IMR-90 (cell line): ENCODE data around the gene RIOK1. TPM values are rescaled to one million over a fixed set of nuclear protein-coding genes. Genes with fewer than 3 reads are reported as not detected.

Experiments
- ATAC-seq: fragments of 200-7000 bp; cut with Tn5 transposase; 2 replicates; pipeline ENCODE4 v1.9.1; 2020; ENCODE audit warnings: low read depth, mild to moderate bottlenecking, moderate library complexity
- BruUV-seq: library from RNA; stranded (reverse); fragments of 400-500 nt; replicated peaks from 2 replicates; lab custom pipeline; 2021; lab: Mats Ljungman, UMichigan
- CTCF ChIA-PET: fragments of 300-600 bp; formaldehyde crosslinking; extraction: SDS; loops from one replicate; lab custom pipeline; 2021; ENCODE audit warnings: antibody characterized with exemption; lab: Yijun Ruan, JAX
- POLR2A ChIA-PET: fragments of 300-600 bp; sonication (Branson Sonifier 250); formaldehyde crosslinking; loops from one replicate; lab custom pipeline; 2022; ENCODE audit warnings: antibody characterized with exemption; ENCODE audit not compliant: unreplicated experiment; lab: Charles Lee
- DNase-seq: peaks from one replicate; pipeline ENCODE4 v3.0.0; 2013
- H2AFZ ChIP-seq: replicated peaks from 2 replicates; pipeline ENCODE3; 2013; ENCODE audit warnings: low read length, mild to moderate bottlenecking; ENCODE audit not compliant: poor library complexity
- H2AK5ac ChIP-seq: 2 replicates; pipeline ENCODE4 v1.6.1; 2013; ENCODE audit warnings: low read depth, low read length, inconsistent platforms
- H2AK9ac ChIP-seq: replicated peaks from 2 replicates; pipeline ENCODE3; 2013; ENCODE audit warnings: mild to moderate bottlenecking, low read depth, low read length, moderate library complexity; ENCODE audit not compliant: poor library complexity
- H2BK120ac ChIP-seq: 2 replicates; pipeline ENCODE4 v1.6.1; 2013; ENCODE audit warnings: low read depth, low read length, inconsistent platforms
- H2BK15ac ChIP-seq: 3 replicates; pipeline ENCODE4 v1.6.1; 2013; ENCODE audit warnings: low read depth, low read length, inconsistent platforms
- H2BK20ac ChIP-seq: 2 replicates; pipeline ENCODE4 v1.6.1; 2013; ENCODE audit warnings: low read depth, mild to moderate bottlenecking, inconsistent platforms, low read length, moderate library complexity
- H2BK5ac ChIP-seq: 2 replicates; pipeline ENCODE4 v1.6.1; 2013; ENCODE audit warnings: mild to moderate bottlenecking, low read depth, low read length, inconsistent platforms; ENCODE audit not compliant: poor library complexity, severe bottlenecking
- H3K14ac ChIP-seq: replicated peaks from 2 replicates; pipeline ENCODE4 v1.6.1; 2013; ENCODE audit warnings: low read depth, low read length, inconsistent platforms
- H3K18ac ChIP-seq: 2 replicates; pipeline ENCODE4 v1.6.1; 2013; ENCODE audit warnings: low read depth, low read length, control low read depth
- H3K23ac ChIP-seq: 2 replicates; pipeline ENCODE4 v1.6.1; 2013; ENCODE audit warnings: low read depth, low read length, inconsistent platforms
- H3K27ac ChIP-seq: 2 replicates; pipeline ENCODE4 v1.5.1; 2013; ENCODE audit warnings: mild to moderate bottlenecking, control low read depth, low read length; ENCODE audit not compliant: insufficient read depth
- H3K27me3 ChIP-seq: 2 replicates; pipeline ENCODE4 v1.6.1; 2013; ENCODE audit warnings: low read length; ENCODE audit not compliant: control insufficient read depth, insufficient read depth
- H3K36me3 ChIP-seq: 2 replicates; pipeline ENCODE4 v1.6.1; 2013; ENCODE audit warnings: low read length, mixed read lengths; ENCODE audit not compliant: control insufficient read depth, insufficient read depth
- H3K4ac ChIP-seq: 2 replicates; pipeline ENCODE4 v1.6.1; 2013; ENCODE audit warnings: low read depth, low read length, inconsistent platforms
- H3K4me1 ChIP-seq: 2 replicates; pipeline ENCODE4 v1.6.1; 2013; ENCODE audit warnings: low read length, mixed read lengths; ENCODE audit not compliant: control insufficient read depth, insufficient read depth
- H3K4me2 ChIP-seq: 2 replicates; pipeline ENCODE4 v1.6.1; 2013; ENCODE audit warnings: low read depth, mild to moderate bottlenecking, control low read depth, low read length, moderate library complexity
- H3K4me3 ChIP-seq: 2 replicates; pipeline ENCODE4 v1.5.1; 2013; ENCODE audit warnings: low read depth, mild to moderate bottlenecking, control low read depth, low read length, moderate library complexity; ENCODE audit not compliant: insufficient read depth
- H3K56ac ChIP-seq: 2 replicates; pipeline ENCODE4 v1.6.1; 2013; ENCODE audit warnings: low read length, inconsistent platforms; ENCODE audit not compliant: insufficient read depth; ENCODE audit errors: extremely low read depth
- H3K79me1 ChIP-seq, 2 experiments: 2 replicates each; pipeline ENCODE4 v1.6.1; 2013; ENCODE audit warnings: low read length in 2 of 2, inconsistent platforms in 1 of 2, low read depth in 1 of 2
- H3K9ac ChIP-seq: 2 replicates; pipeline ENCODE4 v1.6.1; 2013; ENCODE audit warnings: low read depth, low read length, control low read depth
- H3K9me1 ChIP-seq: 2 replicates; pipeline ENCODE4 v1.6.1; 2013; ENCODE audit warnings: low read length, inconsistent platforms; ENCODE audit not compliant: insufficient read depth
- H3K9me3 ChIP-seq: 2 replicates; pipeline ENCODE4 v1.6.1; 2013; ENCODE audit warnings: low read length; ENCODE audit not compliant: control insufficient read depth, insufficient read depth
- H4K20me1 ChIP-seq: 2 replicates; pipeline ENCODE4 v1.6.1; 2013; ENCODE audit warnings: low read length, inconsistent platforms; ENCODE audit not compliant: insufficient read depth
- H4K5ac ChIP-seq: 2 replicates; pipeline ENCODE4 v1.6.1; 2013; ENCODE audit warnings: mild to moderate bottlenecking, low read depth, low read length, control low read depth
- H4K8ac ChIP-seq, 2 experiments: 2 replicates each; pipeline ENCODE4 v1.6.1; 2013; ENCODE audit warnings: low read depth in 2 of 2, low read length in 2 of 2, control low read depth in 1 of 2, inconsistent platforms in 1 of 2
- H4K91ac ChIP-seq: 2 replicates; pipeline ENCODE4 v1.6.1; 2013; ENCODE audit warnings: low read depth, low read length, inconsistent platforms; ENCODE audit not compliant: insufficient read depth
- BHLHE40 ChIP-seq: fragments of 150-350 bp; IDR thresholded peaks from 2 replicates; pipeline ENCODE4 v1.6.1; 2016; ENCODE audit warnings: mild to moderate bottlenecking, low read depth, low read length
- CEBPB ChIP-seq: IDR thresholded peaks from 2 replicates; pipeline ENCODE4 v1.6.1; 2012; ENCODE audit warnings: low read depth, low read length, improper control_type of control experiment
- CHD1 ChIP-seq: IDR thresholded peaks from 2 replicates; pipeline ENCODE4 v1.6.1; 2012; ENCODE audit warnings: low read depth, low read length, improper control_type of control experiment
- FOS ChIP-seq: fragments of 150-350 bp; IDR thresholded peaks from 2 replicates; pipeline ENCODE4 v1.6.1; 2016; ENCODE audit warnings: low read depth, low read length
- MAFK ChIP-seq: IDR thresholded peaks from 2 replicates; pipeline ENCODE4 v1.6.1; 2012; ENCODE audit warnings: low read depth, low read length, improper control_type of control experiment
- MAZ ChIP-seq: IDR thresholded peaks from 2 replicates; pipeline ENCODE4 v1.6.1; 2012; ENCODE audit warnings: low read depth, mild to moderate bottlenecking, low read length, improper control_type of control experiment, moderate library complexity, borderline replicate concordance
- MXI1 ChIP-seq: IDR thresholded peaks from 2 replicates; pipeline ENCODE4 v1.6.1; 2012; ENCODE audit warnings: low read depth, mild to moderate bottlenecking, low read length, moderate library complexity, borderline replicate concordance
- NFE2L2 ChIP-seq: fragments of 150-350 bp; IDR thresholded peaks from 2 replicates; pipeline ENCODE4 v1.6.1; 2016; ENCODE audit warnings: low read depth, mild to moderate bottlenecking, low read length
- POLR2A ChIP-seq: IDR thresholded peaks from 2 replicates; pipeline ENCODE4 v1.6.1; 2012; ENCODE audit warnings: mild to moderate bottlenecking, low read depth, low read length
- RAD21 ChIP-seq: IDR thresholded peaks from 2 replicates; pipeline ENCODE4 v1.6.1; 2012; ENCODE audit warnings: low read length, improper control_type of control experiment
- RCOR1 ChIP-seq: IDR thresholded peaks from 2 replicates; pipeline ENCODE4 v1.6.1; 2012; ENCODE audit warnings: mild to moderate bottlenecking, low read length, improper control_type of control experiment; ENCODE audit not compliant: insufficient replicate concordance
- RFX5 ChIP-seq: IDR thresholded peaks from 2 replicates; pipeline ENCODE4 v1.8.0; 2012; ENCODE audit warnings: low read depth, mild to moderate bottlenecking, low read length, moderate library complexity
- SMC3 ChIP-seq: fragments of 150-350 bp; IDR thresholded peaks from 2 replicates; pipeline ENCODE4 v1.6.1; 2016; ENCODE audit warnings: low read depth, mild to moderate bottlenecking, antibody characterized with exemption, low read length, moderate library complexity
- WGBS, 2 experiments: methylation state at CpG; one replicate each; pipeline versions ENCODE4 v1.1.5 to v1.1.7; 2013; ENCODE audit warnings: missing lambda C conversion rate in 2 of 2; ENCODE audit not compliant: insufficient read length in 1 of 2; ENCODE audit errors: extremely low coverage in 2 of 2; 5-methylcytosine and 5-hydroxymethylcytosine counted together
- dilution Hi-C: fragments of 300-500 bp; cut with HindIII; formaldehyde crosslinking; loops from one replicate; pipeline ENCODE4 v1.14.3; 2018; ENCODE audit warnings: low sequenced_read_pairs; ENCODE audit not compliant: unreplicated experiment
- in situ Hi-C: fragments of 300-500 bp; cut with MboI; formaldehyde crosslinking; loops from 3 replicates; pipeline ENCODE4 v1.14.3; 2019; ENCODE audit warnings: low sequenced_read_pairs, inconsistent platforms, mixed read lengths
- intact Hi-C: fragments of 100-400 bp; cut with micrococcal nuclease; formaldehyde crosslinking; loops from 2 replicates; pipeline ENCODE4 v1.10.0; 2022
- polyA plus RNA-seq, 3 experiments: library from polyadenylated mRNA; depleted of rRNA; stranded (reverse); fragments of >200 nt; gene quantifications; 2 replicates each; pipeline ENCODE4 v1.2.3, GENCODE V29; 2012; ENCODE audit warnings: low replicate concordance in 1 of 3
- total RNA-seq: library from RNA; depleted of rRNA; stranded (reverse); fragments of >200 nt; gene quantifications from 2 replicates; pipeline ENCODE4 v1.2.3, GENCODE V29; 2012
- TF ChIP-seq, protein P1 (sequence below): fragments of 150-350 bp; IDR thresholded peaks from 2 replicates; pipeline ENCODE4 v1.6.1; 2016; ENCODE audit warnings: low read depth, mild to moderate bottlenecking, low read length, moderate library complexity, borderline replicate concordance
- TF ChIP-seq, protein P2 (sequence below): fragments of 150-350 bp; IDR thresholded peaks from 2 replicates; pipeline ENCODE4 v1.6.1; 2017; ENCODE audit warnings: mild to moderate bottlenecking, antibody characterized with exemption, low read length, low read depth
- TF ChIP-seq, protein P3 (sequence below): conservative IDR thresholded peaks from 2 replicates; pipeline ENCODE4 v1.5.1; 2012; ENCODE audit warnings: mild to moderate bottlenecking, low read depth, low read length, improper control_type of control experiment

RIOK1 gene
- total and polyA plus RNA-seq, 2 of the 4 experiments (the other 2 are of a cell fraction): 17.0 to 17.8 TPM

DNA sequence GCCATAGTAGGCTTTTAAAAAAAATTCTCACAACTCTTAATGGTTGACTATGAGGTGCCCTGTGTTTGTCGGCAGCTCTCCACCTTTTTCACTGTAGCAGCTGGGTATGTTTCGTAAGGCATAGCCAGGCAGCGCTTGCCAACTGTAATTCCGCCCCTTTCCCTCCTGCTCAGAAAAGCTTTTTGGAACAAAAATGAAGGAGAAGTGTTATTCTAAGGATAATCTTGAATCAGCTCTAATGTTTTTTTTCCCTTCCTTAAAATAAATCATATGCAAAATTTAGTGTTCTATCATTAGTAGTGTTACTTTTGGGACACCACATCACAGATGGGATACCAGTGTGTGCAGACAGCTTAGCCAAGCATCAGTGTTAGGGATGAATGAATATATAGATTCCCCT is 21.2 kb downstream of the RIOK1 start:
- H3K14ac ChIP-seq: no peak overlapping the region
- H4K5ac ChIP-seq: no peak overlapping the region
- dilution Hi-C loops (no loop called here), in situ Hi-C loops (no loop called here), intact Hi-C loops (loop anchor here (5.0 kb wide), 1 partner anchor 196 kb away; no protein-coding TSS in a partner anchor)
- no peak overlapping the region for H3K27ac ChIP-seq
- H3K36me3 ChIP-seq: peaks cover 18% of the 10 kb centered on the region
- no peak overlapping the region for H4K91ac ChIP-seq
- no peak overlapping the region for H2BK5ac ChIP-seq
- no peak overlapping the region for H2BK20ac ChIP-seq
- peaks cover 6% of the 10 kb centered on the region for H3K4me1 ChIP-seq
- no peak overlapping the region for H3K4me2 ChIP-seq
- no peak overlapping the region for H2AK9ac ChIP-seq
- POLR2A ChIA-PET: interaction anchor here (0.6 kb wide), 1 partner anchor 14 kb away, joined by 3 read pairs; no protein-coding TSS in a partner anchor
- H3K9me1 ChIP-seq: 0 out of 2 replicates have a peak, but pooled peaks cover 3% of the 10 kb centered on the region
- no peak overlapping the region for H2BK15ac ChIP-seq
- CTCF ChIA-PET: no interaction called here
- H3K4ac ChIP-seq: no peak overlapping the region
- no peaks in the 10 kb centered on the region for H3K9me3 ChIP-seq
- H2BK120ac ChIP-seq: no peak overlapping the region
- no peaks in the 10 kb centered on the region for H3K27me3 ChIP-seq
- no peak overlapping the region for H3K4me3 ChIP-seq
- H2AFZ ChIP-seq: no peak overlapping the region
- no peak overlapping the region for H3K9ac ChIP-seq
- ATAC-seq: no peak
- H3K23ac ChIP-seq: no peak overlapping the region
- TF ChIP-seq MAFK (no peak), POLR2A (no peak), MAZ (no peak), CHD1 (no peak), SMC3 (no peak), CEBPB (no peak), RFX5 (no peak), RCOR1 (no peak), NFE2L2 (no peak), FOS (no peak), BHLHE40 (no peak), RAD21 (no peak), MXI1 (no peak)
- TF ChIP-seq, protein P1, sequence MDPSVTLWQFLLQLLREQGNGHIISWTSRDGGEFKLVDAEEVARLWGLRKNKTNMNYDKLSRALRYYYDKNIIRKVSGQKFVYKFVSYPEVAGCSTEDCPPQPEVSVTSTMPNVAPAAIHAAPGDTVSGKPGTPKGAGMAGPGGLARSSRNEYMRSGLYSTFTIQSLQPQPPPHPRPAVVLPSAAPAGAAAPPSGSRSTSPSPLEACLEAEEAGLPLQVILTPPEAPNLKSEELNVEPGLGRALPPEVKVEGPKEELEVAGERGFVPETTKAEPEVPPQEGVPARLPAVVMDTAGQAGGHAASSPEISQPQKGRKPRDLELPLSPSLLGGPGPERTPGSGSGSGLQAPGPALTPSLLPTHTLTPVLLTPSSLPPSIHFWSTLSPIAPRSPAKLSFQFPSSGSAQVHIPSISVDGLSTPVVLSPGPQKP: no peak
- TF ChIP-seq, protein P2, sequence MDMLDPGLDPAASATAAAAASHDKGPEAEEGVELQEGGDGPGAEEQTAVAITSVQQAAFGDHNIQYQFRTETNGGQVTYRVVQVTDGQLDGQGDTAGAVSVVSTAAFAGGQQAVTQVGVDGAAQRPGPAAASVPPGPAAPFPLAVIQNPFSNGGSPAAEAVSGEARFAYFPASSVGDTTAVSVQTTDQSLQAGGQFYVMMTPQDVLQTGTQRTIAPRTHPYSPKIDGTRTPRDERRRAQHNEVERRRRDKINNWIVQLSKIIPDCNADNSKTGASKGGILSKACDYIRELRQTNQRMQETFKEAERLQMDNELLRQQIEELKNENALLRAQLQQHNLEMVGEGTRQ: no peak
- TF ChIP-seq, protein P3, sequence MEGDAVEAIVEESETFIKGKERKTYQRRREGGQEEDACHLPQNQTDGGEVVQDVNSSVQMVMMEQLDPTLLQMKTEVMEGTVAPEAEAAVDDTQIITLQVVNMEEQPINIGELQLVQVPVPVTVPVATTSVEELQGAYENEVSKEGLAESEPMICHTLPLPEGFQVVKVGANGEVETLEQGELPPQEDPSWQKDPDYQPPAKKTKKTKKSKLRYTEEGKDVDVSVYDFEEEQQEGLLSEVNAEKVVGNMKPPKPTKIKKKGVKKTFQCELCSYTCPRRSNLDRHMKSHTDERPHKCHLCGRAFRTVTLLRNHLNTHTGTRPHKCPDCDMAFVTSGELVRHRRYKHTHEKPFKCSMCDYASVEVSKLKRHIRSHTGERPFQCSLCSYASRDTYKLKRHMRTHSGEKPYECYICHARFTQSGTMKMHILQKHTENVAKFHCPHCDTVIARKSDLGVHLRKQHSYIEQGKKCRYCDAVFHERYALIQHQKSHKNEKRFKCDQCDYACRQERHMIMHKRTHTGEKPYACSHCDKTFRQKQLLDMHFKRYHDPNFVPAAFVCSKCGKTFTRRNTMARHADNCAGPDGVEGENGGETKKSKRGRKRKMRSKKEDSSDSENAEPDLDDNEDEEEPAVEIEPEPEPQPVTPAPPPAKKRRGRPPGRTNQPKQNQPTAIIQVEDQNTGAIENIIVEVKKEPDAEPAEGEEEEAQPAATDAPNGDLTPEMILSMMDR: no peak
- no peaks in the 10 kb centered on the region for H4K20me1 ChIP-seq
- no CpG with 5 or more reads among the region's 4 CpGs for WGBS, 2 experiments
- no peak overlapping the region for H3K56ac ChIP-seq
- no peak for DNase-seq
- peaks cover 5 to 6% of the 10 kb centered on the region in 2 experiments; a peak in 1 of 4 replicates for H3K79me1 ChIP-seq
- no peak overlapping the region for H3K18ac ChIP-seq
- H4K8ac ChIP-seq: no peak overlapping the region
- no TSS peak for BruUV-seq
- H2AK5ac ChIP-seq: no peak overlapping the region
